DMS 273 (cell line): ENCODE results near the gene SRSF4.

ENCODE experiments used
- DNase-seq: peaks from one replicate; lab custom pipeline; 2025; ENCODE audit not compliant: unreplicated experiment; lab: John Stamatoyannopoulos, UW

The SRSF4 gene

GRCh38 chr1:29099286-29099685, 82.4 kb downstream of the SRSF4 start:
- no peak for DNase-seq
